HCT116 (cell line): ENCODE data around the gene TTC24. TPM values are rescaled to one million over a fixed set of nuclear protein-coding genes. Genes with fewer than 3 reads are reported as not detected.
A peak's percentile ranks its signal among the peaks of the same experiment; 100 is the strongest.

Experiments
- ATAC-seq: fragments of 200-7000 bp; cut with Tn5 transposase; 2 replicates; pipeline ENCODE4 v1.9.1; 2020; ENCODE audit warnings: mild to moderate bottlenecking, moderate library complexity
- BruUV-seq: library from RNA; stranded (reverse); fragments of 400-500 nt; replicated peaks from 2 replicates; lab custom pipeline; 2021; lab: Mats Ljungman, UMichigan
- CTCF ChIA-PET: fragments of 300-600 bp; sonication (Branson Sonifier 250); formaldehyde crosslinking; loops from one replicate; lab custom pipeline; 2021; ENCODE audit warnings: antibody characterized with exemption; lab: Charles Lee
- POLR2A ChIA-PET: fragments of 300-600, 350-600 bp; sonication (Branson Sonifier 250); formaldehyde crosslinking; loops from one replicate; lab custom pipeline; 2021; ENCODE audit warnings: antibody characterized with exemption; lab: Charles Lee
- RAD21 ChIA-PET, 2 experiments: fragments of 300-600 bp; sonication (Branson Sonifier 250); formaldehyde crosslinking; loops; one replicate each; lab custom pipeline; 2023; ENCODE audit warnings: low total read pairs in 2 of 2; ENCODE audit not compliant: uncharacterized antibody in 2 of 2, unreplicated experiment in 2 of 2, low non-redundant PET in 1 of 2; lab: Charles Lee
- DNase-seq: peaks from one replicate; pipeline ENCODE4 v3.0.0-alpha.2; 2010; ENCODE audit warnings: low read depth, low spot score
- H2AFZ ChIP-seq: fragments of 200-600 bp; shearing (Covaris generic), sonication (generic); 2 replicates; pipeline ENCODE4 v1.6.1; 2017; ENCODE audit warnings: low read depth, mixed run types, mixed read lengths, antibody characterized with exemption, low read length; ENCODE audit not compliant: poor library complexity, severe bottlenecking
- H3K27ac ChIP-seq: 2 replicates; pipeline ENCODE4 v1.5.1; 2012; ENCODE audit warnings: low read depth, low read length
- H3K27me3 ChIP-seq: fragments of 200-600 bp; sonication (generic); 2 replicates; pipeline ENCODE4 v1.6.1; 2016; ENCODE audit warnings: mixed run types, low read length, mixed read lengths; ENCODE audit not compliant: insufficient read depth
- H3K36me3 ChIP-seq, 2 experiments: fragments of 200-500 bp in 1 of 2; fragments of 200-600 bp in 1 of 2; sonication (Bioruptor generic) in 1 of 2; sonication (generic) in 1 of 2; 2 replicates each; pipeline versions ENCODE4 v1.5.1 to v1.6.1; 2014 to 2016; ENCODE audit warnings: low read length in 2 of 2, inconsistent platforms in 1 of 2, mixed read lengths in 1 of 2, mixed run types in 1 of 2; ENCODE audit not compliant: insufficient read depth in 2 of 2, control insufficient read depth in 1 of 2
- H3K4me1 ChIP-seq, 2 experiments: fragments of 200-600 bp in 1 of 2; sonication (generic) in 1 of 2; 2 replicates each; pipeline versions ENCODE4 v1.5.1 to v1.6.1; 2012 to 2017; ENCODE audit warnings: low read length in 2 of 2, inconsistent platforms in 1 of 2, mild to moderate bottlenecking in 1 of 2, mixed read lengths in 1 of 2, mixed run types in 1 of 2, moderate library complexity in 1 of 2; ENCODE audit not compliant: insufficient read depth in 2 of 2, control insufficient read depth in 1 of 2
- H3K4me2 ChIP-seq: fragments of 200-600 bp; sonication (generic); 2 replicates; pipeline ENCODE4 v1.6.1; 2017; ENCODE audit warnings: mixed run types, low read length, mixed read lengths
- H3K4me3 ChIP-seq, 2 experiments: fragments of 200-600 bp in 1 of 2; sonication (generic) in 1 of 2; replicated peaks in 1 of 2; 2 replicates each; pipeline ENCODE4 v1.5.1; 2011 to 2016; ENCODE audit warnings: low read length in 2 of 2, control low read depth in 1 of 2, low read depth in 1 of 2, mild to moderate bottlenecking in 1 of 2, mixed read lengths in 1 of 2, mixed run types in 1 of 2
- H3K79me2 ChIP-seq: fragments of 200-600 bp; sonication (generic); 2 replicates; pipeline ENCODE4 v1.6.1; 2017; ENCODE audit warnings: mild to moderate bottlenecking, mixed run types, low read length, moderate library complexity, mixed read lengths; ENCODE audit not compliant: insufficient read depth
- H3K9ac ChIP-seq: fragments of 200-600 bp; sonication (generic); 2 replicates; pipeline ENCODE4 v1.6.1; 2016; ENCODE audit warnings: low read length, mixed read lengths
- H3K9me2 ChIP-seq: fragments of 200-600 bp; sonication (generic), shearing (Covaris generic); 2 replicates; pipeline ENCODE4 v1.6.1; 2017; ENCODE audit warnings: mixed run types, mild to moderate bottlenecking, moderate library complexity; ENCODE audit not compliant: insufficient read depth
- H3K9me3 ChIP-seq, 2 experiments: fragments of 200-500 bp in 1 of 2; fragments of 200-600 bp in 1 of 2; sonication (Bioruptor generic) in 1 of 2; sonication (generic) in 1 of 2; 2 replicates each; pipeline ENCODE4 v1.6.1; 2014 to 2017; ENCODE audit warnings: low read length in 2 of 2, mixed read lengths in 2 of 2, inconsistent platforms in 1 of 2, low read depth in 1 of 2, mild to moderate bottlenecking in 1 of 2, mixed run types in 1 of 2, moderate library complexity in 1 of 2; ENCODE audit not compliant: control insufficient read depth in 1 of 2, insufficient read depth in 1 of 2
- H4K20me1 ChIP-seq: fragments of 200-600 bp; sonication (generic), shearing (Covaris generic); 2 replicates; pipeline ENCODE4 v1.6.1; 2017; ENCODE audit warnings: mixed run types, mild to moderate bottlenecking, moderate library complexity; ENCODE audit not compliant: insufficient read depth
- CBX3 ChIP-seq: IDR thresholded peaks from 2 replicates; pipeline ENCODE4 v1.6.1; 2012; ENCODE audit warnings: low read depth
- CEBPB ChIP-seq: IDR thresholded peaks from 2 replicates; pipeline ENCODE4 v1.6.1; 2012; ENCODE audit warnings: low read depth
- EGR1 ChIP-seq: IDR thresholded peaks from 2 replicates; pipeline ENCODE4 v1.6.1; 2012; ENCODE audit warnings: low read depth
- EZH2 ChIP-seq: fragments of 200-600 bp; sonication (generic); IDR thresholded peaks from 2 replicates; pipeline ENCODE4 v1.6.1; 2017; ENCODE audit warnings: antibody characterized with exemption, mixed run types
- EZH2phosphoT487 ChIP-seq: fragments of 200-600 bp; IDR thresholded peaks from 2 replicates; pipeline ENCODE4 v1.6.1; 2018; ENCODE audit warnings: antibody characterized with exemption, borderline replicate concordance
- FOSL1 ChIP-seq: IDR thresholded peaks from 2 replicates; pipeline ENCODE4 v1.6.1; 2012; ENCODE audit warnings: low read depth
- JUND ChIP-seq: IDR thresholded peaks from 2 replicates; pipeline ENCODE4 v1.6.1; 2012
- POLR2AphosphoS5 ChIP-seq: IDR thresholded peaks from 2 replicates; pipeline ENCODE4 v1.6.1; 2011; ENCODE audit warnings: mild to moderate bottlenecking, low read depth, low read length, moderate library complexity
- RAD21 ChIP-seq: IDR thresholded peaks from 2 replicates; pipeline ENCODE4 v1.6.1; 2012; ENCODE audit warnings: low read depth, mild to moderate bottlenecking
- SIN3A ChIP-seq: IDR thresholded peaks from 2 replicates; pipeline ENCODE4 v1.6.1; 2012; ENCODE audit warnings: low read depth
- SP1 ChIP-seq: IDR thresholded peaks from 2 replicates; pipeline ENCODE4 v1.6.1; 2012; ENCODE audit warnings: low read depth
- SRF ChIP-seq: IDR thresholded peaks from 2 replicates; pipeline ENCODE4 v1.6.1; 2012; ENCODE audit warnings: low read depth
- YY1 ChIP-seq: IDR thresholded peaks from 2 replicates; pipeline ENCODE4 v1.6.1; 2011; ENCODE audit warnings: low read length, low read depth, moderate library complexity, mild to moderate bottlenecking; ENCODE audit not compliant: insufficient replicate concordance; ENCODE audit errors: extremely low read depth
- ZFX ChIP-seq: fragments of 450-650 bp; IDR thresholded peaks from 2 replicates; pipeline ENCODE4 v1.6.1; 2017
- ZNF274 ChIP-seq: fragments of 200-500 bp; sonication (Bioruptor generic); IDR thresholded peaks from 2 replicates; pipeline ENCODE4 v1.6.1; 2014; ENCODE audit warnings: mild to moderate bottlenecking, low read depth, low read length, inconsistent platforms
- intact Hi-C: fragments of 100-400 bp; cut with micrococcal nuclease; formaldehyde crosslinking; loops from 2 replicates; pipeline ENCODE4 v1.10.0; 2022
- total RNA-seq: library from RNA; stranded (reverse); gene quantifications from one replicate; pipeline ENCODE4 v1.2.1, GENCODE V29; 2021; ENCODE audit not compliant: unreplicated experiment
- TF ChIP-seq, protein P1 (sequence below): IDR thresholded peaks from 2 replicates; pipeline ENCODE4 v1.6.1; 2011; ENCODE audit warnings: mild to moderate bottlenecking, low read length, moderate library complexity; ENCODE audit not compliant: insufficient replicate concordance; ENCODE audit errors: extremely low read depth
- TF ChIP-seq, protein P2 (sequence below): IDR thresholded peaks from 2 replicates; pipeline ENCODE4 v1.6.1; 2012
- TF ChIP-seq, protein P3 (sequence below), 3 experiments: fragments of 200-600 bp in 1 of 3; sonication (generic) in 1 of 3; IDR thresholded peaks in 2 of 3; conservative IDR thresholded peaks in 1 of 3; 2 replicates each; pipeline ENCODE4 v1.5.1; 2012 to 2017; ENCODE audit warnings: low read depth in 2 of 3, low read length in 2 of 3, antibody characterized with exemption in 1 of 3, borderline replicate concordance in 1 of 3, control low read depth in 1 of 3, mild to moderate bottlenecking in 1 of 3, mixed read lengths in 1 of 3, mixed run types in 1 of 3, moderate library complexity in 1 of 3; ENCODE audit not compliant: insufficient read depth in 1 of 3
- TF ChIP-seq, protein P4 (sequence below): IDR thresholded peaks from 2 replicates; pipeline ENCODE4 v1.6.1; 2012
- TF ChIP-seq, protein P5 (sequence below): IDR thresholded peaks from 2 replicates; pipeline ENCODE4 v1.6.1; 2012; ENCODE audit warnings: low read depth

TTC24 gene
- total RNA-seq, 1 experiment from 2014 or later, result not detected

DNA sequence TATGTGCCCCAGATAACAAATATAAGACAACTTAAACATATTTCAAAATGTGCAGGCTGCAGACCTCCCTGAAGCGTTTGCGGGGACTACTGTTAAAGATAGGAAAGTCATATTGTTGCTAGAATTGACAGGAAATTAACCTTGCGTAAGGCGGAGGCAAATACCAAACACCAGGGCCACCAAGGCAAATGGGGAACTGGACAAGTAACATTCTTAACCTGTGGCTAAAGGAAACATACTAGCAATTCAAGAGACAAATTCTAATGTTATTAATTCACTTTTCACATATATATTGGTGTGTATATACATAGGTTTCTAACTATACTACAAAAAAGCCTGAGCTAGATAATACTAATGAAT, 46.5 kb downstream of the TTC24 start:
- no peaks in the 10 kb centered on the region for H3K79me2 ChIP-seq
- BruUV-seq, result no TSS peak
- H3K4me3 ChIP-seq, result no peak overlapping the region
- peak; percentile 10; the same call in 1 of the 2 replicates for ATAC-seq
- RAD21 ChIA-PET, result interaction anchor here in 1 of 2 experiments (1.3 kb wide), 1 partner anchor 59 kb away, joined by 3 read pairs; no protein-coding TSS in a partner anchor
- peak overlapping the region; percentile 74 for H3K4me2 ChIP-seq
- no peak overlapping the region for H3K27ac ChIP-seq
- H3K9me3 ChIP-seq, result no peaks in the 10 kb centered on the region
- POLR2A ChIA-PET, result interaction anchor here (1.6 kb wide), 1 partner anchor 56 kb away, joined by 4 read pairs; no protein-coding TSS in a partner anchor
- intact Hi-C loops, result loop anchor here (1.0 to 10.0 kb wide), 2 partner anchors 52 to 299 kb away; partner anchors contain the start of gene LRRC71
- H3K4me1 ChIP-seq, result peaks cover 3 to 7% of the 10 kb centered on the region in 2 experiments; a peak in 2 of 4 replicates
- H3K36me3 ChIP-seq, result no peaks in the 10 kb centered on the region
- no peaks in the 10 kb centered on the region for H3K27me3 ChIP-seq
- no peaks in the 10 kb centered on the region for H3K9me2 ChIP-seq
- CTCF ChIA-PET, result interaction anchor here (0.6 to 5.5 kb wide), 9 partner anchors 14 to 264 kb away, joined by 3 to 33 read pairs (median 6); partner anchors contain the start of genes BCAN, CRABP2 and NES
- H4K20me1 ChIP-seq, result no peaks in the 10 kb centered on the region
- DNase-seq, result no peak
- H2AFZ ChIP-seq, result no peak overlapping the region
- TF ChIP-seq, protein P1, sequence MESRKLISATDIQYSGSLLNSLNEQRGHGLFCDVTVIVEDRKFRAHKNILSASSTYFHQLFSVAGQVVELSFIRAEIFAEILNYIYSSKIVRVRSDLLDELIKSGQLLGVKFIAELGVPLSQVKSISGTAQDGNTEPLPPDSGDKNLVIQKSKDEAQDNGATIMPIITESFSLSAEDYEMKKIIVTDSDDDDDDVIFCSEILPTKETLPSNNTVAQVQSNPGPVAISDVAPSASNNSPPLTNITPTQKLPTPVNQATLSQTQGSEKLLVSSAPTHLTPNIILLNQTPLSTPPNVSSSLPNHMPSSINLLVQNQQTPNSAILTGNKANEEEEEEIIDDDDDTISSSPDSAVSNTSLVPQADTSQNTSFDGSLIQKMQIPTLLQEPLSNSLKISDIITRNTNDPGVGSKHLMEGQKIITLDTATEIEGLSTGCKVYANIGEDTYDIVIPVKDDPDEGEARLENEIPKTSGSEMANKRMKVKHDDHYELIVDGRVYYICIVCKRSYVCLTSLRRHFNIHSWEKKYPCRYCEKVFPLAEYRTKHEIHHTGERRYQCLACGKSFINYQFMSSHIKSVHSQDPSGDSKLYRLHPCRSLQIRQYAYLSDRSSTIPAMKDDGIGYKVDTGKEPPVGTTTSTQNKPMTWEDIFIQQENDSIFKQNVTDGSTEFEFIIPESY, result no peak
- no peak for TF ChIP-seq CEBPB
- no peak for TF ChIP-seq SP1
- no peak for TF ChIP-seq RAD21
- TF ChIP-seq EGR1, result no peak
- TF ChIP-seq, protein P2, sequence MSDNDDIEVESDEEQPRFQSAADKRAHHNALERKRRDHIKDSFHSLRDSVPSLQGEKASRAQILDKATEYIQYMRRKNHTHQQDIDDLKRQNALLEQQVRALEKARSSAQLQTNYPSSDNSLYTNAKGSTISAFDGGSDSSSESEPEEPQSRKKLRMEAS, result no peak
- TF ChIP-seq EZH2phosphoT487, result no peak
- TF ChIP-seq CBX3, result no peak
- no peak for TF ChIP-seq YY1
- TF ChIP-seq, protein P3, sequence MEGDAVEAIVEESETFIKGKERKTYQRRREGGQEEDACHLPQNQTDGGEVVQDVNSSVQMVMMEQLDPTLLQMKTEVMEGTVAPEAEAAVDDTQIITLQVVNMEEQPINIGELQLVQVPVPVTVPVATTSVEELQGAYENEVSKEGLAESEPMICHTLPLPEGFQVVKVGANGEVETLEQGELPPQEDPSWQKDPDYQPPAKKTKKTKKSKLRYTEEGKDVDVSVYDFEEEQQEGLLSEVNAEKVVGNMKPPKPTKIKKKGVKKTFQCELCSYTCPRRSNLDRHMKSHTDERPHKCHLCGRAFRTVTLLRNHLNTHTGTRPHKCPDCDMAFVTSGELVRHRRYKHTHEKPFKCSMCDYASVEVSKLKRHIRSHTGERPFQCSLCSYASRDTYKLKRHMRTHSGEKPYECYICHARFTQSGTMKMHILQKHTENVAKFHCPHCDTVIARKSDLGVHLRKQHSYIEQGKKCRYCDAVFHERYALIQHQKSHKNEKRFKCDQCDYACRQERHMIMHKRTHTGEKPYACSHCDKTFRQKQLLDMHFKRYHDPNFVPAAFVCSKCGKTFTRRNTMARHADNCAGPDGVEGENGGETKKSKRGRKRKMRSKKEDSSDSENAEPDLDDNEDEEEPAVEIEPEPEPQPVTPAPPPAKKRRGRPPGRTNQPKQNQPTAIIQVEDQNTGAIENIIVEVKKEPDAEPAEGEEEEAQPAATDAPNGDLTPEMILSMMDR (IDR thresholded peaks at IDR 0.05 in 2 of 3, conservative IDR thresholded peaks at IDR 0.05 in 1 of 3; ENCODE audit: borderline replicate concordance in 1 of 3, insufficient read depth in 1 of 3, low read depth in 2 of 3, low read length in 2 of 3), result no peak
- TF ChIP-seq ZFX, result no peak
- TF ChIP-seq SRF, result no peak
- TF ChIP-seq JUND, result no peak
- no peak for TF ChIP-seq ZNF274
- TF ChIP-seq, protein P4, sequence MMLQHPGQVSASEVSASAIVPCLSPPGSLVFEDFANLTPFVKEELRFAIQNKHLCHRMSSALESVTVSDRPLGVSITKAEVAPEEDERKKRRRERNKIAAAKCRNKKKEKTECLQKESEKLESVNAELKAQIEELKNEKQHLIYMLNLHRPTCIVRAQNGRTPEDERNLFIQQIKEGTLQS, result no peak
- no peak for TF ChIP-seq EZH2
- TF ChIP-seq, protein P5, sequence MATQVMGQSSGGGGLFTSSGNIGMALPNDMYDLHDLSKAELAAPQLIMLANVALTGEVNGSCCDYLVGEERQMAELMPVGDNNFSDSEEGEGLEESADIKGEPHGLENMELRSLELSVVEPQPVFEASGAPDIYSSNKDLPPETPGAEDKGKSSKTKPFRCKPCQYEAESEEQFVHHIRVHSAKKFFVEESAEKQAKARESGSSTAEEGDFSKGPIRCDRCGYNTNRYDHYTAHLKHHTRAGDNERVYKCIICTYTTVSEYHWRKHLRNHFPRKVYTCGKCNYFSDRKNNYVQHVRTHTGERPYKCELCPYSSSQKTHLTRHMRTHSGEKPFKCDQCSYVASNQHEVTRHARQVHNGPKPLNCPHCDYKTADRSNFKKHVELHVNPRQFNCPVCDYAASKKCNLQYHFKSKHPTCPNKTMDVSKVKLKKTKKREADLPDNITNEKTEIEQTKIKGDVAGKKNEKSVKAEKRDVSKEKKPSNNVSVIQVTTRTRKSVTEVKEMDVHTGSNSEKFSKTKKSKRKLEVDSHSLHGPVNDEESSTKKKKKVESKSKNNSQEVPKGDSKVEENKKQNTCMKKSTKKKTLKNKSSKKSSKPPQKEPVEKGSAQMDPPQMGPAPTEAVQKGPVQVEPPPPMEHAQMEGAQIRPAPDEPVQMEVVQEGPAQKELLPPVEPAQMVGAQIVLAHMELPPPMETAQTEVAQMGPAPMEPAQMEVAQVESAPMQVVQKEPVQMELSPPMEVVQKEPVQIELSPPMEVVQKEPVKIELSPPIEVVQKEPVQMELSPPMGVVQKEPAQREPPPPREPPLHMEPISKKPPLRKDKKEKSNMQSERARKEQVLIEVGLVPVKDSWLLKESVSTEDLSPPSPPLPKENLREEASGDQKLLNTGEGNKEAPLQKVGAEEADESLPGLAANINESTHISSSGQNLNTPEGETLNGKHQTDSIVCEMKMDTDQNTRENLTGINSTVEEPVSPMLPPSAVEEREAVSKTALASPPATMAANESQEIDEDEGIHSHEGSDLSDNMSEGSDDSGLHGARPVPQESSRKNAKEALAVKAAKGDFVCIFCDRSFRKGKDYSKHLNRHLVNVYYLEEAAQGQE, result no peak
- no peak for TF ChIP-seq FOSL1
- TF ChIP-seq SIN3A, result no peak
- no peak for TF ChIP-seq POLR2AphosphoS5
- no peak overlapping the region for H3K9ac ChIP-seq
